Glutamatergic neuron (in vitro differentiated cells): ENCODE measurements around the gene ARL8A. TPM values are rescaled to one million over a fixed set of nuclear protein-coding genes. Genes with fewer than 3 reads are reported as not detected.
"Not testable (repeated sequence)": the region's sequence is repeated elsewhere in the genome, so short reads cannot be mapped to it uniquely, and the experiment has no call there.

Experiments
- DNase-seq: peaks from one replicate; pipeline ENCODE4 v3.0.0; 2022
- H3K27ac Mint-ChIP-seq: one replicate; pipeline ENCODE4 v1.8.0; 2020; ENCODE audit warnings: mild to moderate bottlenecking, mixed read lengths, inconsistent platforms; ENCODE audit not compliant: unreplicated experiment
- H3K27me3 Mint-ChIP-seq: one replicate; pipeline ENCODE4 v1.8.0; 2020; ENCODE audit warnings: mild to moderate bottlenecking, moderate library complexity, mixed read lengths, inconsistent platforms; ENCODE audit not compliant: unreplicated experiment
- H3K36me3 Mint-ChIP-seq: one replicate; pipeline ENCODE4 v1.8.0; 2020; ENCODE audit warnings: mild to moderate bottlenecking, mixed read lengths, inconsistent platforms; ENCODE audit not compliant: unreplicated experiment
- H3K4me1 Mint-ChIP-seq: one replicate; pipeline ENCODE4 v1.8.0; 2020; ENCODE audit warnings: mild to moderate bottlenecking, low read depth, mixed read lengths, inconsistent platforms; ENCODE audit not compliant: unreplicated experiment
- H3K4me3 Mint-ChIP-seq: one replicate; pipeline ENCODE4 v1.8.0; 2020; ENCODE audit warnings: mild to moderate bottlenecking, mixed read lengths, inconsistent platforms; ENCODE audit not compliant: unreplicated experiment
- H3K9me3 Mint-ChIP-seq: one replicate; pipeline ENCODE4 v1.8.0; 2020; ENCODE audit warnings: mild to moderate bottlenecking, moderate library complexity, mixed read lengths, inconsistent platforms; ENCODE audit not compliant: unreplicated experiment
- CTCF ChIP-seq: fragments of 200-600 bp; sonication (generic); IDR thresholded peaks from one replicate; pipeline ENCODE4 v1.5.0; 2021; ENCODE audit not compliant: partially characterized antibody, unreplicated experiment
- total RNA-seq: library from RNA; stranded (reverse); fragmentation: NEBNext Ultra II Directional; extraction: Animal tissue kit (Norgen Biotek cat#: 25700); gene quantifications from one replicate; pipeline ENCODE4 v1.2.1, GENCODE V29; 2021; ENCODE audit not compliant: unreplicated experiment

The ARL8A gene
- total RNA-seq, 1 donor from 2014 or later: 160 TPM

DNA sequence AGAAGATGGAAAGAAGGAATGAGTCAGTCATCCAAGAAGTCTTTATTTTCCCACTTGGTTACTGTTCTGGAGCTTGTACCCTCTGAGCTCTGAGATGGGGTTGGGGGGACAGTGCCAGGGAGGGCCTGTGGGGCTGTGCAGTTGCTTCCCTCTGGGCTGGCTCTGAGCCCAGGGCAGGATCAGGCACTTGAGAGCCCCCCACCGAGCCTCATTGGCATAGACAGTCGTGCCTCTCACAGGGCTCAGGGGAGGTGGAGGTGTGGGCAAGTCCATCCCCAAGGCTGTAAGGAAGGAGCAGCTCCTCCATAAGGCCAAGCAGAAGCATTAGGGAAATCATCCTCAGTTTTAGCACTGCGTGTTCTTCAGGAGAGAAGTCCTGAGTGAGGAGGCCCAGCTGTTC, 2.5 kb upstream of the ARL8A start:
- H3K27ac Mint-ChIP-seq: no peak overlapping the region
- no peak for DNase-seq
- H3K4me3 Mint-ChIP-seq: no peak overlapping the region
- no peak for TF ChIP-seq CTCF
- peaks cover 3% of the 10 kb centered on the region for H3K4me1 Mint-ChIP-seq
- H3K9me3 Mint-ChIP-seq: peaks cover 9% of the 10 kb centered on the region
- peaks cover 15% of the 10 kb centered on the region for H3K27me3 Mint-ChIP-seq
- no peaks in the 10 kb centered on the region for H3K36me3 Mint-ChIP-seq

DNA sequence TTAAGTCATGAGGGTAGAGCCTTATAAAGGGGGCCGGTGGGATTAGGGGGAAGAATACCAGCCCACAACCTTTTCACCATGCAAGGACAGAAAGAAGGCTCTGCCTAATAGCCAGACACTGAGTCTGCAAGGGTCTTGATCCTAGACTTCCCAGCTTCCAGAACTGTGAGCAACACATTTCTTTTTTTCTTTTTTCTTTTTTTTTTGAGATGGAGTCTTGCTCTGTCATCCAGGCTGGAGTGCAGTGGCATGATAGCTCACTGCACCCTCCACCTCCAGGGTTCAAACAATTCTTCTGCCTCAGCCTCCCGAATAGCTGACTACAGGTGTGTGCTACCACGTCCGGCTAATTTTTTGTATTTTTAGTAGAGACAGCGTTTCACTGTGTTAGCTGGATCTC, 1.7 kb upstream of the ARL8A start:
- Mint-ChIP-seq H3K4me1 (peaks cover 3% of the 10 kb centered on the region), H3K27me3 (peaks cover 15% of the 10 kb centered on the region), H3K9me3 (peaks cover 9% of the 10 kb centered on the region), H3K4me3 (no peak overlapping the region), H3K36me3 (no peaks in the 10 kb centered on the region), H3K27ac (no peak overlapping the region)
- no peak for TF ChIP-seq CTCF
- DNase-seq: no peak

- not testable (repeated sequence) for H3K27me3 Mint-ChIP-seq, H3K4me1 Mint-ChIP-seq, H3K36me3 Mint-ChIP-seq, DNase-seq, H3K27ac Mint-ChIP-seq, H3K9me3 Mint-ChIP-seq
- H3K4me3 Mint-ChIP-seq: peak overlapping the region; percentile 83
These were observed 1.2 kb upstream of the ARL8A start for GRCh38 chr1:202145744-202146140.

- Mint-ChIP-seq H3K9me3 (peaks cover 9% of the 10 kb centered on the region), H3K27me3 (peaks cover 8% of the 10 kb centered on the region), H3K36me3 (no peaks in the 10 kb centered on the region), H3K4me3 (peak overlapping the region; percentile 83), H3K4me1 (peaks cover 3% of the 10 kb centered on the region), H3K27ac (peak overlapping the region; percentile 63)
- TF ChIP-seq CTCF: no peak
- DNase-seq: no peak
These were observed 669 bp upstream of the ARL8A start for GRCh38 chr1:202145068-202145743.

DNA sequence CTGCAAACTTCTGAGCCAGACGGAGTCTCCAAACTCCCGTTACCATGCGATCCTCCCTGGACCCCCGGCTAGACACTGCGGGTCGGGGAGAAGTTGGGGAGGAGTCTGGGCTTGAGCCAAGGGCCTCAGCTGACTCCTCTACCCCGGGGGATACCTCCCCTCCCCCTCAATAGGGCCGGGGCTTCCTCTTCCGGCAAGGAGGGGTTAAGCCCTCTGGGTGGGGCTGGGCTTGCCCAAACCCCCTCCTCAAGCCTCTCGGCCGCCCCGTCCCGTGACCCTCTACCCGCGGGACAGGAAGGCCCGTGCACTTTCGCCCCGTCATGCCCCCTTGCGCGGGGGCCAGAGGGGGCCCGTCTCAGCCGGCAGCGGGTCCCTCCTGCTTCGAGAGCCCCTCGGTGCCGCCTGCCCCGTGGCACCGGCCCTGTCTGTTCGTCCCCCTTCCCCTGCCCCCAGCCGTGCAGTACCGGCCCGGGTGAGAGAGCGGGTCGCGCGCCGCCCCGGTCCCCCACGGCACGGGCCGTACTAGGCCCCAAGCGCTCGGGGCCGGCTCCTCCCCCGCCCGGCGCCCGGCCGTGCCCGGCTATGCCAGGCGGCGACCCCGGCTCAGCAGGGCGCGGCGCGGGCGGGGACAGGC, 652 bp downstream of the ARL8A start:
- peaks cover 9% of the 10 kb centered on the region for H3K9me3 Mint-ChIP-seq
- peak; percentile 59 for DNase-seq
- H3K4me1 Mint-ChIP-seq: peaks cover 3% of the 10 kb centered on the region
- H3K27me3 Mint-ChIP-seq: peaks cover 8% of the 10 kb centered on the region
- H3K36me3 Mint-ChIP-seq: no peaks in the 10 kb centered on the region
- H3K4me3 Mint-ChIP-seq: peak overlapping the region; percentile 97
- TF ChIP-seq CTCF: no peak
- H3K27ac Mint-ChIP-seq: peak overlapping the region; percentile 81
